HG03045 (cell line): ENCODE measurements around the gene LARP1.

Experiments used
- ATAC-seq: cut with Tn5 transposase; IDR thresholded peaks from one replicate; pipeline ENCODE4 v1.9.1; 2021; ENCODE audit warnings: mild to moderate bottlenecking, moderate library complexity; ENCODE audit not compliant: unreplicated experiment

Gene LARP1

DNA sequence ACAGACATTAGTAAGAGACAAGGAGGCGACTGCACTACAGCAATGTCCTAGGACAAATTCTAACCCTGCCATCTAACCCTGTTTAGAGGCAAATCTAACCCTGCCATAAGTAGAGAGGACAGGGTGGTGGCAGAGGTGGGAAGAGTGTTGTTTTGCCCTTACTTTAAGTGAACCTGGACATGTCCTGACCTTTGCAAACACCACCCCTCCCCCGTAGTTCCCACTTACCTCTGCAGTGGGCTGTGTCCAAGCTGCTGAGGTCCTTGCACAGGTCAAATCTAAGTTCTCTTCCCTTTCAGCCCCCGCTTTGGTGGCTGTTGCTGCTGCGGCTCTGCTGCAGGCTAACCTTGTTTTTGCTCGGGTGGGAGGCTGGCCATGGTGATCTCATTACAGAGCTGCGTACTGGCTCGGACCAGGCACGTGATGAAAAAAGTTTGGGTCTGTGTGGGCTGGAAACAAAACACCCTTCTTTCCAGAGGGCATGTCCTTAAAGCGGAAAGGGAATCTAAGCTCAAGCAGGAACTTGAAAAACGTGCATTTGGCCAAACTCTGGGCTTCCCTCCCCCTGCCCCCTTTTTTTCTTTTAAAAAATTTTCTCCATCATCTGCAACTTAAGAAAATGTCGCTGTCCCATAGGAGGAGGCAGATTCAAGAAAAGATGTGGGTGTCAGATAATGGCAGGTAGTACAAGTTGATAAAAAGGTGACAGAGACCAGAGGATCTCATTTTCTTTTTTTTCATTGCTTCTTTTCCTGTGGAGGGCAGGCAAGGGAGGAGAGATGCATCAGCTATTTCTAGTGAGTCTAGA is 95.3 kb downstream of the LARP1 start, which contains the start of gene FAXDC2:
FAXDC2 (minus strand) TSS at position 349 of the 808 bp plus-strand sequence. CDS start 12,425 bp downstream, outside the sequence.
- no peak for ATAC-seq

DNA sequence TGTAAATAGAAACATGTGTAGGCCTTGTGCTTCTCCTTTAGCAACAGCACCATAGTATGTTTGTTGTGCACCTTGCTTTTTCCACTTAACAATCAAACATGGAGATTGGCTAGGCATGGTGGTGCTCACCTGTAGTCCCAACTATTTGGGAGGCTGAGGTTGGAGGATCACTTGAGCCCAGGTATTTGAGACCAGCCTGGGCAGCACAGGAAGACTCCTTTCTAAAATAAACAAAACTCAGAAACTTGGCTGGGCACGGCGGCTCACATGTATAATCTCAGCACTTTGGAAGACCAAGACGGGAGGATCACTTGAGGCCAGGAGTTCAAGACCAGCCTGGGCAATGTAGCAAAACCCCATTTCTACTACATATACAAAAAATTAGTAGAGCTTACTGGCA is 96.2 kb downstream of the LARP1 start:
- ATAC-seq: no peak

DNA sequence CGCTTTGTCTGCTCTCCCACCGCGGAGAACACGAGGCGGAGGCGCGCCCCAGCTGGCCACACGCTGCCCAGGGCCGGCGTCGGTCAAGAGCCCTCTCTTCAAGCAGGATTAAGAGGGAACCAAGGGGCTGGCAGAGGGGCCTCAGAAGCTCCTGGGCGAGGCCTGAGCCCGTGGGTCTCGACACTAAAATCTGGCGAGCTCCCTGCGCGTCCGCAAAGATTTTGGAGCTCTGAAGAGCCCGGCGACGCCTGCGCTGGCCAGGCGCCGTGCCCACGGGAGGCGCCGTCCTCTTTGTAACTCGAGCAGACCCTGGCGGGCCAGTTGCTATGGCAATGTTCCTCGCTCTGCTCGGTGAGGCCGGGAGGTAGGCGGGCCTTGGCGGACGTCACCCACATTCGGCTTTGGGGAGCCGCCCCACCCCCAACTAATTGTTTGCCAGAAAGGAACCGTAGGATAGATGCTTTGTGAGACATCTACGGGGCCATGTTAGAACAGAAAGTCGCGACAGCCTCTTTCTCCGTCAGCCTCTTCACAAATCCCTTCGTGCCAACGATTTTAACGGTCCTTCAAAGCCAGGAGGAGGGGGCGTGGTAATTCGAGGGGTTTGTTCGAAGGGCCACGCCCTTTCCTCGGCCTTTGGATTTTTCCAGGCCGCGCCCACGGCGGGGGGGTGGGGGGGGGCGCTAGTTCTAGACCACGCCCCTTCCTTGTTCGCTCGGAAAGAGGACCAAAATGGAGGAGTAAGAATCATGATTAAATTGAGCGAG is 102.5 kb downstream of the LARP1 start:
- ATAC-seq: peak; percentile 68

DNA sequence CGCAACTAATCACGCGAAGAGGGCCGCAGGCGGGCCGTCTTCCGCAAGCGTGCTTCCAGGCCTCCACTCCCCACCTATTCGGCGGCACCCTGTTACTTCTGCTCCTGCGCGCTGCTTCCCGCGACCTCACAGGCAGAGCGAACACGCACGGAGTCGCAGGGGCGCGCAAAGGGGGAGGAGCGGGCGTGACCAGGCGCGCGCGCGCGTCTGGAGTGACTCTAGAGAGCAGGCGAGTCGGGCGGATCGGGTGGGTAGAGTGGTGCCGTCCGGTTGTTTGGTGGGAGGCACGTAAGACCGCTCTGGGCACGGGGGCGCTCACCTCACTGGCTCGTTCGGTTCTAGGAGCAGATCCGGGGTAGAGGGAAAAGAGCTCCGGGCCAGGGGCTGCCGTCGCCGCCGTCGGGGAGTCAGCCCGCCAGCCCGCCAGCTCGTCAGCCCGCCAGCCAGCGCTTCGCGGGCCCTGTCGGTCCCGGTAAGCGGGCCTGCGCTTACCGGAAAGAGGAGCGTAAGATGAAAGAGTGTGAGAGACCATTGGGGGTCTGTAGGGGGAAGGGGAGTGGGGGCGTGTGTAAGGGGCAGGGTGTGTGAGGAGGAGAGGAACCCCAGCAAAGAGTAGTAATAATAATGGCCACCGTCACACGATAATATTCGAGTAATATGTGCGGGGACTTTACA is 103.3 kb downstream of the LARP1 start, which contains the start of gene CNOT8:
CNOT8 (plus strand) TSS at position 331 of the 675 bp plus-strand sequence. CDS start 4,652 bp downstream, outside the sequence.
- peak; percentile 82 for ATAC-seq

DNA sequence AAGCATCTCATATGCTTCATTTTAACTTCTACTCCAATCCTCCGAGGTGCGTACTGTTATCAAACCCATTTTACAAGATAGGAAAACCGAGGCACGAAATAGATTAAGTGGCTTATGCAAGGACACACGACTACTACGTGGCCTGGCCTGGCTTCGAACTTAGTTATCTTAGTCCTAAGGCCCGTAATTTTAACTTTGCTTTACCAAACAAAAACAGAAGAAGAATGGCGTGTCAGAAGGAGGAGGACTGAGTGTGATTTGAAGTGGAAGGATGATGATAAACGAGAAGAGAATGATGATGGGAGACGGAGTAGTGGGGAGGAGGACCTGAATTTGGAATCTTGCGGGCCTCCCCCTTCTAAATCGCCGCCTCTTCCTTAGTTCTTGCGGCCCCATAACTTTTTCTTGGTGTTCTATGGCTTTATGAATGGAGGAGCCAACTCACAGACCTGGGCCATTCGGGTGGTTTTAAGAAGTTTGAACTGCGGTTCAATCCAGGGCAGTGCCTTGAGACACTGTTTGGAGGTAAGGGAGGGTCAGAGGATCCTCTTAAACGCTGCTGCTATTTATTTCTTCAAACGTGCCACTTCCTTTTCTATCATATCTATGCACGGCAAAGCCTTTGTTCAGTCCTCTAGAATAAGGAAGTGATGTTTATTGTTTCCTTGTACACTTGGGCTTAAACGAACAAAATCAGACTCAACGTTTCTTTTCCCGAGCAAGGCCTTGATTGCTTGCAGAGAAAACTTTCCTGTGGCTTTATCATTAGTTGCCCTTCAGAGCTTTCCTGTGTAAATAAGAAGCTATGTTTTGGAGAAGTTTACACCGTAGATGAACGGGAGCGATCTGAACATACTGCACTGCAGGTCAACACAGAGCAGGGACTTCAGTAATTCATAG is 104.0 kb downstream of the LARP1 start:
- ATAC-seq: no peak

DNA sequence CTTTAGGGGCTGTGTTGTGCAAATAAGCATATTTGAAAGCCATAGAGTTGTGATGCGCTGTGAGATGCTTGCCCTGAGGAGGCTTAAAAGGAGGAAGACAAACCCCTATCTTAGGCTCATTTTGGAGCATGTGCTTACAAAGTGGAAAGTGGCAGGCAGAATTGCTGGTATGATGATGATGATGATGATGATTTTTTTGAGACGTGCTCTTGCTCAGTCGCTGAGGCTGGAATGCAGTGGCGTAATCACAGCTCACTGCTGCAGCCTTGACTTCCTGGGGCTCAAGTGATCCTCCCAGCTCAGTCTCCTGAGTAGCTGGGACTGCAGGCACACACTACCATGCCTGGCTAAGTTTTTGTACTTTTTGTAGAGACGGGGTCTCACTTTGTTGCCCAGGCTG is 104.9 kb downstream of the LARP1 start:
- no peak for ATAC-seq

DNA sequence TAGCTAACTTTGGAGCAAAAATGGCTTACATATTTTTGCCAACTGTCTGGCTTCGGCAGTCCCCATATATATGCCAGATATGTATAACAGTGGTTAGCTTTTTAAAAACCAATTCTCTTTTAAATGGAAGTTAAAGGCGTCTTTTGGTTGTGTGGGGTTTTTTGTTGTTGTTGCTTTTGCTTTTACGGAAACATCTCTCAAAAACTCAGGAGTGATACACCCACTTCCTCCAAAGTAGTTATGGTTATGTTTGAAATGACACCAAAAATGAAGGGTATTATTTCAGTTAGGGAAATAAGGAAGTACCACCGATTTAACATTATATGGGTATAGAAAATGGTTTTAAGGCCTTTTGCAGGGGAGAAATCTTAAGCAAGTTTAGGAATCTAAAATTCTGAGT is 105.6 kb downstream of the LARP1 start:
- no peak for ATAC-seq

DNA sequence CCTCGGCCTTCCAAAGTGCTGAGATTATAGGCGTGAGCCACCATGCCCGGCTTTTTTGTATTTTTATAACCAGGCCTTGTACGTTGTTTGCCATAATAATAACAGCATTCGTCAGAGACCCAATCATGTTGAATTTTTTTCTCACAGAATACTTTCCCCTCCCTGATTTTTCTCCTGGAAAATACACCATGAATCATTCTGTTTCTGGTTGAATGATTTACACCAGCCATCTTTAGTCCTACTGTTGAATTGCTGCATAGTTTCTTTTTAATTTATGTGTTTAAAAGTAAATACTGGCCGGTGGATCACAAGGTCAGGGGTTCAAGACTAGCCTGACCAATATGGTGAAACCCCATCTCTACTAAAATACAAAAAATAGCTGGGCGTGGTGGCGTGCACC is 106.8 kb downstream of the LARP1 start:
- ATAC-seq: no peak

DNA sequence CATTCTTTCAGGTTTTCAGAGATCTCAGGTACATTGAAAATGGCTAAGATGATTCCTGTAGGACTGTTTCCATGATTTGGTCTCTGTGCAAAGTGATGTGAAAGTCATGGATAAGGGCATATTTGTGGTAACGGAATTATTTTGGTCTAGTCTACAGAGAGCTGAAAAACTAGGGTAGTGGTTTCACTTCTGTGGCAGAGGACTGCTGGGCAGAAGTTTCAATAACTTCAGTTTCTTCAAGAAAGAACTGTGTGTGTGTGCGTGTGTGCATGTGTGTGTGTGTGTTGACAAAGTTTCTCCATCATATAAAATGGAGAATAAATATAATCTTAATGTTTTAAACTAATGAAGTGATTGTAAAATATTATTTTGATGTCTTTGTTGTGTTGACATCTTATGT is 107.6 kb downstream of the LARP1 start:
- no peak for ATAC-seq

DNA sequence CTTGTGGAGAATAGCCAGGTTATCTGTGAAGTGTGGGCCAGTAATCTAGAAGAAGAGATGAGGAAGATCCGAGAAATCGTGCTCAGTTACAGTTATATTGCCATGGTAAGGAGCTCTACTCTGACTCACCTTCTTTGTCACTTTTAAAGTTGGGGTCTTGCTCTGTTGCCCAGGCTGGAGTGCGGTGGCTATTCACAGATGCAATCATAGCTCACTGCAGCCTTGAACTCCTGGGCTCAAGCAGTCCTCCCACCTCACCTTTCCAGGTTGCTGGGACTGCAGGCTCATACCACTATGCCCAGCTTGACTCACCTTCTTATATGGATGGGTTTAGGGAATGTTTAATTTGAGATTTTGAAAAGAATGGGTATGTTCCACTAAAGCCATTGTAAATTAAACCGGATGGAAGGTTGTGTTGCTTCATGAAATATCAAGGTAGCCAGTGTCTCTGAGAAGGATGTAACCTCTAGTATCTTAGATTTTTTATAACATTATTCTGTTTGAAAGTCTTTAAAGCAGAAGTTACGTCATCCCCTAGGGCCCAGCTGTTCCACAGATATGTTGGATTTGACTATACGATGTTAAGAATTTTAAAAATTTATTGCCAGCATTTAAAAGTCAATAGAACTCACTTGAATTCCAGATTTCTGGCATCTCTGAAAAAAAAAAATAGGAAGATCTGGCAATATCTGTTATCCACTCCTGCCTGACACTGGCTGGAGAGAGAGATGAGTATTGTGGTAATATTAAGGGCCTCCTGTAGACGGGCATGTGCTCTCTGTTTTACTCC is 108.3 kb downstream of the LARP1 start:
- no peak for ATAC-seq

DNA sequence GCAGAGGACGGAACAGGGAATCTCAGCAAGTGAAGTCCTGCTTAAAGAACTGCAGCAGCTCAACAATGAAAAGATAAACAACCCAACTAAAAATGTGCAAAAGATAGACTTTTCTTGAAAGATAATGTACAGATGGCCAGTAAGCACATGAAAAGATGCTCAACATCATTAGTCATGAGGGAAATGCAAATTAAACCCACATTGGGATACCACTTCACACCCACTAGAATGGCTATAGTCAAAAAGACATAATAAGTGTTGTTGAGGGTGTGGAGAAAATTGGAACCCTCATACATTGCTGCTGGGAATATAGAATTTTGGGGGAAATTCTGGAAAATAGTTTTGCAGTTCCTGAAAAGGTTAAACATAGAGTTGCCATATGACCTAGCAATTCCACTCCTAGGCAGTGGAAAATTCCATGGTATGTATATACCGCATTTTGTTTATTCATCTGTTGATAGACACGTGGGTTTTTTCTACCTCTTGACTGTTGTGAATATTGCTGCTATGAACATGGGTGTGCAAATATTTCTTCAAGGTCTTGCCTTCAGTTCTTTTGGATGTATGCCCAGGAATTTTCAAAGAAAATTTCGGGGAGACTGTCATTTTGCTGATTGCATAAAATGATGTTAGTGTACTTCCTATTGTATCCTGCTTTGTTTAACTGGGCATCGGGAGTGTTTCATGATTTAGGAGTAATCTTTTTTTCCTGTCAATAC is 110.4 kb downstream of the LARP1 start:
- ATAC-seq: no peak

DNA sequence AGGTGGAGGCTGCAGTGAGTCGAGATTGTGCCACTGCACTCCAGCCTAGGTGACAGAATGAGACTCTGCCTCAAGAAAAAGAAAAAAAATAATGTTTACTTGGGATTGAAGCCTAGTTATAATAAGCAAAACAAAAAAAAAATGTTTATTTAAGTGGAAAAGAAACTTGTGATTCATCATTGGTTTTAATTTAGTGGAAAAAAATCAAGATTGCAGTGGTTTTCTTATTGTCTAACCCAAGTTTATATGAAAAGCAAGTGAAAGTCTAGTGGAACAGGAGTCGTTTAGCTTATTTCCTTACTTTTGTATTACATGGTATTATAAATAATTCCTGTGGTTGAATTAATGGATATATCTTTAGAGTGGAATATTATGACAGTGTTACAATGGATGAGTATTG is 111.7 kb downstream of the LARP1 start:
- ATAC-seq: no peak
